ENCODE results near the gene IL17RD. TPM values are rescaled to one million over a fixed set of nuclear protein-coding genes. Genes with fewer than 3 reads are reported as not detected.

Gene IL17RD
- total RNA-seq, 1 experiment from 2014 or later = 31.7 TPM

- Histone ChIP-seq H3K14ac (ENCODE audit: insufficient read depth, low read length) (no peak overlapping the region), H2AK5ac (ENCODE audit: insufficient read length, low read length) (no peak overlapping the region), H3K79me2 (ENCODE audit: insufficient read depth, low read length) (no peaks in the 10 kb centered on the region), H3K4me1 (ENCODE audit: insufficient read depth, low read length) (no peaks in the 10 kb centered on the region), H2BK15ac (ENCODE audit: low read depth, low read length) (no peak overlapping the region), H3K27ac (ENCODE audit: insufficient read length, low read depth, low read length) (no peak overlapping the region), H4K8ac (replicated peaks; ENCODE audit: insufficient read length, low read depth, low read length) (no peak overlapping the region), H3K18ac (ENCODE audit: insufficient read length, low read depth, low read length) (no peak overlapping the region), H3K23ac (ENCODE audit: insufficient read length, low read depth, low read length) (no peak overlapping the region), H3K9ac (ENCODE audit: extremely low read depth, insufficient read length, low read length) (no peak overlapping the region), H3K23me2 (ENCODE audit: insufficient read length, low read depth, low read length, poor library complexity, severe bottlenecking) (no peaks in the 10 kb centered on the region), H2BK12ac (ENCODE audit: insufficient read length, low read depth, low read length) (no peak overlapping the region), H3K9me3 (ENCODE audit: control insufficient read depth, low read depth, low read length) (no peaks in the 10 kb centered on the region), H2BK5ac (ENCODE audit: insufficient read length, low read length) (no peak overlapping the region), H3T11ph (ENCODE audit: low read length) (no peak overlapping the region), H2AFZ (ENCODE audit: low read length) (no peak overlapping the region), H2BK20ac (ENCODE audit: low read depth, low read length, poor library complexity, severe bottlenecking) (no peak overlapping the region), H3K56ac (ENCODE audit: insufficient read length, low read depth, low read length) (no peak overlapping the region), H4K20me1 (ENCODE audit: control insufficient read depth, insufficient read depth, insufficient read length) (no peaks in the 10 kb centered on the region), H3K4me2 (ENCODE audit: insufficient read depth, insufficient read length, low read length) (no peak overlapping the region), H3K27me3 (ENCODE audit: insufficient read depth, low read length) (no peaks in the 10 kb centered on the region; the same call in 1 of the 2 replicates), H3K4ac (ENCODE audit: low read depth, low read length) (no peak overlapping the region), H4K5ac (ENCODE audit: insufficient read length, low read depth, low read length) (no peak overlapping the region), H2BK120ac (ENCODE audit: low read depth, low read length, poor library complexity, severe bottlenecking) (no peak overlapping the region), H3K79me1 (ENCODE audit: insufficient read depth, low read depth, low read length, poor library complexity, severe bottlenecking) (no peaks in the 10 kb centered on the region), H4K91ac (ENCODE audit: insufficient read length, low read depth, low read length) (no peak overlapping the region)
- no CpG with 5 or more reads among the region's 3 CpGs for WGBS (ENCODE audit: extremely low coverage, insufficient read length, low lambda C conversion rate)
- H3K27me3 Mint-ChIP-seq (ENCODE audit: low read depth) = peaks cover 40% of the 10 kb centered on the region
- TF ChIP-seq CTCF (conservative IDR thresholded peaks at IDR 0.05) = no peak
- no peaks in the 10 kb centered on the region for H3K9me3 Mint-ChIP-seq
- no peak overlapping the region; a peak in 1 of 5 replicates for H3K4me3 Mint-ChIP-seq
- no peak overlapping the region for H3K27ac Mint-ChIP-seq
- peaks cover 8 to 12% of the 10 kb centered on the region in 2 experiments for H3K4me1 Mint-ChIP-seq
- peaks cover 0 to 5% (median 0%) of the 10 kb centered on the region in 3 experiments; a peak in 3 of 7 replicates for H3K36me3 Mint-ChIP-seq (ENCODE audit: insufficient read depth in 1 of 3, low read depth in 3 of 3)
- DNase-seq = no peak
Observed at GRCh38 chr3:57076422-57076951, 88.7 kb downstream of the IL17RD start.
